ENCODE data around the gene IFITM1. TPM values are rescaled to one million over a fixed set of nuclear protein-coding genes. Genes with fewer than 3 reads are reported as not detected.

IFITM1 gene
- total and polyA plus RNA-seq, 9 of the 15 experiments (the other 6 are each of a cell fraction or from before 2014, with no cell fraction given) = 691 to 5,579 (median 974) TPM

DNA sequence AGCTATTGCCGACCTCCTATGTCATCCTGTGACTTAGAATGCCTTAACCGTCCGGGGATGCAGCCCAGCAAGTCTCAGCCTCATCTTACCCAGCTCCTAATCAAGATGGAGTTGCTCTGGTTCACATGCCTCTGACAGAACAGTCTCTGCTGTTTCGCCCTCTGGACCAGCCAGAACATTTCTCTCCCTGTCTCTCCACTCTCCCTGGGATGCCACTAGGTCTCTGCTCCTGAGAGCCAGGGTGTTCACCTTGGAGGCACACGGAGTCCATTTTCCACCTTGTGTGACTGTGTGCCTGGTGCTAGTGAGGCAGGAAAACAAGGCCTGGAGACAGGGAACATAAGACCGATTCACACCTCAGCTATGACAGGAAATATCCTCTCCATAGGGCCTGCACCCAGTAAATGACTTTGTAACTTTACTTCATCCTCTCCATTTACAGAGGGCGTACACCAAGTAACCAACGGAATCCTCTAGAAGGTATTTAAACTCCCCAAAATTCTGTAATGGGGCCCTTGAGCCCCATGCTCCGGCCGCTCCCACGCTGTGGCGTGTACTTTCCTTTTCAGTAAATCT lies 38.7 kb downstream of the IFITM1 start (continued):
- TF ChIP-seq MEIS2 (IDR thresholded peaks at IDR 0.05; ENCODE audit: partially characterized antibody) (no peak), KLF10 (CRISPR knock-in tag; IDR thresholded peaks at IDR 0.05) (peak; percentile 72; the same call in 1 of the 2 replicates), NR2F6 (CRISPR knock-in tag; IDR thresholded peaks at IDR 0.05) (no peak), TAF15 (IDR thresholded peaks at IDR 0.05; ENCODE audit: low read depth, low read length) (no peak), DIDO1 (tag; IDR thresholded peaks at IDR 0.05; ENCODE audit: low read depth) (peak; percentile 71), RAD21 (CRISPR knock-in tag; conservative IDR thresholded peaks at IDR 0.05 in 1 of 2, IDR thresholded peaks at IDR 0.05 in 1 of 2) (no peak), ETS2 (tag; IDR thresholded peaks at IDR 0.05; ENCODE audit: borderline replicate concordance, poor library complexity, severe bottlenecking) (peak; percentile 81), CBFB (CRISPR knock-in tag; IDR thresholded peaks at IDR 0.05) (no peak), YY1 (IDR thresholded peaks at IDR 0.05; ENCODE audit: borderline replicate concordance in 1 of 3, control insufficient read depth in 1 of 3, extremely low read depth in 1 of 3, insufficient read depth in 3 of 3, insufficient read length in 1 of 3, insufficient replicate concordance in 2 of 3, low read depth in 1 of 3, low read length in 2 of 3) (peak in 1 of 3 experiments; percentile 53), ZNF354B (CRISPR knock-in tag; IDR thresholded peaks at IDR 0.05) (peak; percentile 81; the same call in 1 of the 2 replicates), GABPA (tag; conservative IDR thresholded peaks at IDR 0.05; ENCODE audit: low read depth) (no peak), ZNF23 (CRISPR knock-in tag; IDR thresholded peaks at IDR 0.05) (peak; percentile 70; the same call in 1 of the 2 replicates), RBM25 (IDR thresholded peaks at IDR 0.05; ENCODE audit: low read depth, low read length, severe bottlenecking) (no peak), TAL1 (IDR thresholded peaks at IDR 0.05) (no peak), NFIC (IDR thresholded peaks at IDR 0.05) (no peak), KLF13 (tag; IDR thresholded peaks at IDR 0.05; ENCODE audit: borderline replicate concordance, low read depth) (peak; percentile 90), VEZF1 (CRISPR knock-in tag; IDR thresholded peaks at IDR 0.05) (peak; percentile 23; the same call in 1 of the 2 replicates), HSF4 (CRISPR knock-in tag; IDR thresholded peaks at IDR 0.05; ENCODE audit: borderline replicate concordance) (peak; percentile 96; the same call in 1 of the 2 replicates), ZNF3 (CRISPR knock-in tag; IDR thresholded peaks at IDR 0.05) (peak; percentile 52; the same call in 1 of the 2 replicates)
- TF ChIP-seq, protein P1, sequence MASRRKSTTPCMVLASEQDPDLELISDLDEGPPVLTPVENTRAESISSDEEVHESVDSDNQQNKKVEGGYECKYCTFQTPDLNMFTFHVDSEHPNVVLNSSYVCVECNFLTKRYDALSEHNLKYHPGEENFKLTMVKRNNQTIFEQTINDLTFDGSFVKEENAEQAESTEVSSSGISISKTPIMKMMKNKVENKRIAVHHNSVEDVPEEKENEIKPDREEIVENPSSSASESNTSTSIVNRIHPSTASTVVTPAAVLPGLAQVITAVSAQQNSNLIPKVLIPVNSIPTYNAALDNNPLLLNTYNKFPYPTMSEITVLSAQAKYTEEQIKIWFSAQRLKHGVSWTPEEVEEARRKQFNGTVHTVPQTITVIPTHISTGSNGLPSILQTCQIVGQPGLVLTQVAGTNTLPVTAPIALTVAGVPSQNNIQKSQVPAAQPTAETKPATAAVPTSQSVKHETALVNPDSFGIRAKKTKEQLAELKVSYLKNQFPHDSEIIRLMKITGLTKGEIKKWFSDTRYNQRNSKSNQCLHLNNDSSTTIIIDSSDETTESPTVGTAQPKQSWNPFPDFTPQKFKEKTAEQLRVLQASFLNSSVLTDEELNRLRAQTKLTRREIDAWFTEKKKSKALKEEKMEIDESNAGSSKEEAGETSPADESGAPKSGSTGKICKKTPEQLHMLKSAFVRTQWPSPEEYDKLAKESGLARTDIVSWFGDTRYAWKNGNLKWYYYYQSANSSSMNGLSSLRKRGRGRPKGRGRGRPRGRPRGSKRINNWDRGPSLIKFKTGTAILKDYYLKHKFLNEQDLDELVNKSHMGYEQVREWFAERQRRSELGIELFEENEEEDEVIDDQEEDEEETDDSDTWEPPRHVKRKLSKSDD (conservative IDR thresholded peaks at IDR 0.05; ENCODE audit: low read length) = no peak
- TF ChIP-seq, protein P2, sequence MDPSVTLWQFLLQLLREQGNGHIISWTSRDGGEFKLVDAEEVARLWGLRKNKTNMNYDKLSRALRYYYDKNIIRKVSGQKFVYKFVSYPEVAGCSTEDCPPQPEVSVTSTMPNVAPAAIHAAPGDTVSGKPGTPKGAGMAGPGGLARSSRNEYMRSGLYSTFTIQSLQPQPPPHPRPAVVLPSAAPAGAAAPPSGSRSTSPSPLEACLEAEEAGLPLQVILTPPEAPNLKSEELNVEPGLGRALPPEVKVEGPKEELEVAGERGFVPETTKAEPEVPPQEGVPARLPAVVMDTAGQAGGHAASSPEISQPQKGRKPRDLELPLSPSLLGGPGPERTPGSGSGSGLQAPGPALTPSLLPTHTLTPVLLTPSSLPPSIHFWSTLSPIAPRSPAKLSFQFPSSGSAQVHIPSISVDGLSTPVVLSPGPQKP (CRISPR knock-in tag; IDR thresholded peaks at IDR 0.05) = no peak
- TF ChIP-seq, protein P3, sequence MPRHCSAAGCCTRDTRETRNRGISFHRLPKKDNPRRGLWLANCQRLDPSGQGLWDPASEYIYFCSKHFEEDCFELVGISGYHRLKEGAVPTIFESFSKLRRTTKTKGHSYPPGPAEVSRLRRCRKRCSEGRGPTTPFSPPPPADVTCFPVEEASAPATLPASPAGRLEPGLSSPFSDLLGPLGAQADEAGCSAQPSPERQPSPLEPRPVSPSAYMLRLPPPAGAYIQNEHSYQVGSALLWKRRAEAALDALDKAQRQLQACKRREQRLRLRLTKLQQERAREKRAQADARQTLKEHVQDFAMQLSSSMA (CRISPR knock-in tag; IDR thresholded peaks at IDR 0.05) = 0 out of 2 replicates have a peak, but pooled peaks have one; percentile 54

Measured in K562 (cell line).